Left ventricle myocardium inferior (tissue), 1 donor: Measurements from ENCODE around the gene NPBWR2. TPM values are rescaled to one million over a fixed set of nuclear protein-coding genes. Genes with fewer than 3 reads are reported as not detected.

Experiments
- DNase-seq: peaks from one replicate; pipeline ENCODE4 v3.0.0-alpha.2; 2020
- H3K27ac ChIP-seq: fragments of 200-600 bp; replicated peaks from 2 replicates; pipeline ENCODE4 v1.8.0; 2021
- H3K27me3 ChIP-seq: fragments of 200-600 bp; 2 replicates; pipeline ENCODE4 v1.8.0; 2021; ENCODE audit warnings: low read depth
- H3K36me3 ChIP-seq: fragments of 200-600 bp; 2 replicates; pipeline ENCODE4 v1.8.0; 2021
- H3K4me1 ChIP-seq: fragments of 200-600 bp; 2 replicates; pipeline ENCODE4 v1.8.0; 2021
- H3K4me3 ChIP-seq: fragments of 200-600 bp; 2 replicates; pipeline ENCODE4 v1.8.0; 2021; ENCODE audit warnings: mild to moderate bottlenecking, moderate library complexity
- H3K9me3 ChIP-seq: fragments of 200-600 bp; replicated peaks from 2 replicates; pipeline ENCODE4 v1.8.0; 2021
- intact Hi-C: fragments of 100-400 bp; cut with micrococcal nuclease; formaldehyde crosslinking; loops from one replicate; pipeline ENCODE4 v1.11.0; 2022
- total RNA-seq: library from RNA; stranded (reverse); fragmentation: NEBNext Ultra II Directional; extraction: Animal tissue kit (Norgen Biotek cat#: 25700); gene quantifications from one replicate; pipeline ENCODE4 v1.2.1, GENCODE V29; 2021
- TF ChIP-seq, protein P1 (sequence below): fragments of 200-600 bp; IDR thresholded peaks from 2 replicates; pipeline ENCODE4 v1.8.0; 2021; ENCODE audit warnings: antibody characterized with exemption, mild to moderate bottlenecking, borderline replicate concordance
- donor health status: DM: no; HTN: yes; CAD: no; lungs with severe emphysema.

Gene NPBWR2
- total RNA-seq, 1 donor from 2014 or later: not detected

GRCh38 chr20:64067733-64068307, 39.5 kb downstream of the NPBWR2 start:
- no peak overlapping the region for H3K4me3 ChIP-seq
- no peak overlapping the region for H3K27ac ChIP-seq
- TF ChIP-seq, protein P1, sequence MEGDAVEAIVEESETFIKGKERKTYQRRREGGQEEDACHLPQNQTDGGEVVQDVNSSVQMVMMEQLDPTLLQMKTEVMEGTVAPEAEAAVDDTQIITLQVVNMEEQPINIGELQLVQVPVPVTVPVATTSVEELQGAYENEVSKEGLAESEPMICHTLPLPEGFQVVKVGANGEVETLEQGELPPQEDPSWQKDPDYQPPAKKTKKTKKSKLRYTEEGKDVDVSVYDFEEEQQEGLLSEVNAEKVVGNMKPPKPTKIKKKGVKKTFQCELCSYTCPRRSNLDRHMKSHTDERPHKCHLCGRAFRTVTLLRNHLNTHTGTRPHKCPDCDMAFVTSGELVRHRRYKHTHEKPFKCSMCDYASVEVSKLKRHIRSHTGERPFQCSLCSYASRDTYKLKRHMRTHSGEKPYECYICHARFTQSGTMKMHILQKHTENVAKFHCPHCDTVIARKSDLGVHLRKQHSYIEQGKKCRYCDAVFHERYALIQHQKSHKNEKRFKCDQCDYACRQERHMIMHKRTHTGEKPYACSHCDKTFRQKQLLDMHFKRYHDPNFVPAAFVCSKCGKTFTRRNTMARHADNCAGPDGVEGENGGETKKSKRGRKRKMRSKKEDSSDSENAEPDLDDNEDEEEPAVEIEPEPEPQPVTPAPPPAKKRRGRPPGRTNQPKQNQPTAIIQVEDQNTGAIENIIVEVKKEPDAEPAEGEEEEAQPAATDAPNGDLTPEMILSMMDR: no peak
- no peaks in the 10 kb centered on the region for H3K27me3 ChIP-seq
- peaks cover 26% of the 10 kb centered on the region for H3K4me1 ChIP-seq
- no peaks in the 10 kb centered on the region for H3K9me3 ChIP-seq
- H3K36me3 ChIP-seq: peaks cover 8% of the 10 kb centered on the region
- intact Hi-C loops: no loop called here
- DNase-seq: no peak

- no peaks in the 10 kb centered on the region for H3K27me3 ChIP-seq
- H3K4me3 ChIP-seq: no peak overlapping the region
- no peak for DNase-seq
- peaks cover 32% of the 10 kb centered on the region for H3K4me1 ChIP-seq
- intact Hi-C loops: no loop called here
- TF ChIP-seq, protein P1: no peak
- peaks cover under 1% of the 10 kb centered on the region for H3K36me3 ChIP-seq
- H3K9me3 ChIP-seq: no peaks in the 10 kb centered on the region
- H3K27ac ChIP-seq: no peak overlapping the region
These were observed 40.2 kb downstream of the NPBWR2 start for GRCh38 chr20:64067005-64067632.

- Histone ChIP-seq H3K27me3 (no peaks in the 10 kb centered on the region), H3K9me3 (no peaks in the 10 kb centered on the region), H3K4me3 (no peak overlapping the region), H3K36me3 (no peaks in the 10 kb centered on the region), H3K27ac (no peak overlapping the region), H3K4me1 (peaks cover 34% of the 10 kb centered on the region)
- intact Hi-C loops: no loop called here
- DNase-seq: no peak
- TF ChIP-seq, protein P1: no peak
These were observed 41.4 kb downstream of the NPBWR2 start for GRCh38 chr20:64065974-64066343.

DNA sequence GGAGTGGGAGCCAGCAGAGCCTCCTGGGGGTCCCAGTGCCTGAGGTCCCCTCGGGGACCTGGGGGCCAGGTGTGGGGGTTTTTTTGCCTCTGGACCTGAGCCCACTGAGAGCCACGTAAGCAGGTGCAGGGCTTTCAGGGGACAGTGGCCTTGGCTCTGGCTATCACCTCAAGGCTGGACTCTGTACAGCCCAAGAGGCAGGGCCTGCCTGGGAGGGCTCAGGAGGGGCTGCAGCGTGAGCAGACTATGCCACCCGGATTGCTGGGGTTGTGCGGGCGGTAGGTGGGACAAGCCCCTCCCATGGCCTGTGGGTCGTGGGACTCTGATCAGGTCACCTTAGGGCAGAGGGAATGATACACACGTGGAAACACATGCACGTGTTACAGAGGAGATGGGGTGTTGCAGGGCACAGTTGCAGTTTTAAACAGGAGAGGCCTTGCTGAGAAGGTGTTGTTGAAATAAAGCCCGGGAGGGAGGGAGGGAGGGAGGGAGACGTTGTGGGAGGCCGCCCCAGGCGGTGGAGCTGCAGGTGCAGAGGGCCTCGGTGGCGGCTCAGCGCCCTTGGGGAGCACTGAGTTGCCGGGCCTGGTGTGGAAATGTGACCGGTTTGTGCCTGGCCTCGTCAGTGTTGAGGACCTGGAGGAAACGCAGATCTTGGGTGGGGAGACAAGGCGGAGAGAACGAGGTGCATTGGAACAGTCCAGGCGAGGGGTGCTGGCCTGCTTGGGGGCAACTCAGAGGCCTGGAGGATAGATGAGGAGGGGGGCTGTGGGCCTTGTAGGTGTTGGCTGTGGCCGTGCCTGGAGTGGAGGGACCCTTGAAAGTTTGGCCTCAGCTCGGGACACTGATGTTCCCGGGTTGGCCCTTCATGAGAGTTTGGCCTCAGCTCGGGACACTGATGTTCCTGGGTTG, 42.0 kb downstream of the NPBWR2 start:
- TF ChIP-seq, protein P1: no peak
- H3K4me3 ChIP-seq: no peak overlapping the region
- no peaks in the 10 kb centered on the region for H3K36me3 ChIP-seq
- no peaks in the 10 kb centered on the region for H3K27me3 ChIP-seq
- no peak for DNase-seq
- no peaks in the 10 kb centered on the region for H3K9me3 ChIP-seq
- H3K27ac ChIP-seq: no peak overlapping the region
- peaks cover 34% of the 10 kb centered on the region for H3K4me1 ChIP-seq
- intact Hi-C loops: no loop called here

DNA sequence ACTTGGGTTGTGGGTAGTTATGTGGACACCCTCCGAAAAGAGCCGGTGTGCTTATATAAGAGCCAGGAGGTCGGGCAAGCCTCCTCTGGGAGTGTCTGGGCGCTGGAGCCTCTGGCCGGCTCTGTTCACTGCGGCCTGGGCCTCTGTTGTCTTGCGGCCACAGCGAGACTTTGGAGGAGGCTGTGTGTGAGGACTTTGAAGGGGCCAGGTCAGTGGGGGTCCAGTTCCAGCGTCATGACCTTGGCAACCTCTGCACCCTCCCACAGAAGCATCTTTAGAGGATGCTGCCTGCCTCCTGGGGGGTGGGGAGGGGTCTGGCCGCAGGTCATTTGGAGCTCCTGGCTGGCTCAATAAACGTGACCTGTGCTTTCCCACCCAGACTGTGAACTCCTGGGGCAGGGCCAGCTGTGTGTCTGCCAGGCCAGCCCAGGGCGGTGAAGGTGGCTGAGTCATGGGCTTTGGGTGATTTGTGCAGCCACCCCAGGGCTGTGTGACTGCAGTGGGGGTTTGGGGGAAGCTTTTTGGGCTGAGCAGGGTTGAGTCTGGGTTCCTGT, 43.1 kb downstream of the NPBWR2 start:
- Histone ChIP-seq H3K4me3 (peak overlapping the region; percentile 98), H3K27me3 (no peaks in the 10 kb centered on the region), H3K4me1 (peaks cover 34% of the 10 kb centered on the region), H3K36me3 (no peaks in the 10 kb centered on the region), H3K27ac (peak overlapping the region; percentile 91), H3K9me3 (no peaks in the 10 kb centered on the region)
- intact Hi-C loops: no loop called here
- no peak for DNase-seq
- TF ChIP-seq, protein P1: no peak
